HEK293T (cell line): Measurements from ENCODE around the gene RTP5.

Source experiments
- CTCF ChIA-PET: fragments of 350-600 bp; formaldehyde crosslinking; extraction: SDS; loops from one replicate; lab custom pipeline; 2021; ENCODE audit warnings: antibody characterized with exemption, inconsistent platforms; lab: Yijun Ruan, JAX
- POLR2A ChIA-PET: fragments of 350-600 bp; formaldehyde crosslinking; extraction: SDS; loops from one replicate; lab custom pipeline; 2020; ENCODE audit warnings: antibody characterized with exemption, inconsistent platforms; lab: Yijun Ruan, JAX
- DNase-seq: peaks from one replicate; pipeline ENCODE4 v3.0.0; 2012; ENCODE audit warnings: mixed read lengths; ENCODE audit errors: extremely low spot score
- ARNT ChIP-seq: fragments of 450-650 bp; IDR thresholded peaks from 2 replicates; pipeline ENCODE4 v1.6.1; 2017; ENCODE audit warnings: mild to moderate bottlenecking
- BHLHE40 ChIP-seq: fragments of 450-650 bp; IDR thresholded peaks from 2 replicates; pipeline ENCODE4 v1.6.1; 2016; ENCODE audit warnings: mild to moderate bottlenecking, moderate library complexity, borderline replicate concordance
- CTBP1 ChIP-seq: fragments of 450-650 bp; IDR thresholded peaks from 2 replicates; pipeline ENCODE4 v1.6.1; 2016; ENCODE audit warnings: borderline replicate concordance
- ELF4 ChIP-seq: fragments of 450-650 bp; IDR thresholded peaks from 2 replicates; pipeline ENCODE4 v1.6.1; 2017; ENCODE audit warnings: antibody characterized with exemption
- FOXA1 ChIP-seq: fragments of 450-650 bp; IDR thresholded peaks from 2 replicates; pipeline ENCODE4 v1.6.1; 2016; ENCODE audit warnings: mild to moderate bottlenecking
- FOXK2 ChIP-seq: fragments of 450-650 bp; IDR thresholded peaks from 2 replicates; pipeline ENCODE4 v1.6.1; 2016; ENCODE audit warnings: mild to moderate bottlenecking
- FOXM1 ChIP-seq: fragments of 450-650 bp; IDR thresholded peaks from 2 replicates; pipeline ENCODE4 v1.6.1; 2017; ENCODE audit warnings: mild to moderate bottlenecking, borderline replicate concordance
- HDGF ChIP-seq: fragments of 450-650 bp; IDR thresholded peaks from 2 replicates; pipeline ENCODE4 v1.6.1; 2017; ENCODE audit warnings: antibody characterized with exemption, borderline replicate concordance
- L3MBTL2 ChIP-seq: fragments of 450-650 bp; conservative IDR thresholded peaks from 2 replicates; pipeline ENCODE4 v1.6.1; 2016; ENCODE audit warnings: mild to moderate bottlenecking
- LEF1 ChIP-seq: fragments of 450-650 bp; IDR thresholded peaks from 2 replicates; pipeline ENCODE4 v1.6.1; 2017; ENCODE audit warnings: mild to moderate bottlenecking, borderline replicate concordance
- NFRKB ChIP-seq: fragments of 450-650 bp; IDR thresholded peaks from 2 replicates; pipeline ENCODE4 v1.6.1; 2016; ENCODE audit warnings: mild to moderate bottlenecking, moderate library complexity
- SP1 ChIP-seq: fragments of 450-650 bp; IDR thresholded peaks from 2 replicates; pipeline ENCODE4 v1.6.1; 2017
- SUZ12 ChIP-seq: fragments of 450-650 bp; IDR thresholded peaks from 2 replicates; pipeline ENCODE4 v1.6.1; 2016; ENCODE audit warnings: mild to moderate bottlenecking
- TARDBP ChIP-seq: fragments of 450-650 bp; IDR thresholded peaks from 2 replicates; pipeline ENCODE4 v1.6.1; 2016
- ZNF384 ChIP-seq: fragments of 450-650 bp; IDR thresholded peaks from 2 replicates; pipeline ENCODE4 v1.6.1; 2016
- TF ChIP-seq, protein P1 (sequence below): fragments of 450-650 bp; IDR thresholded peaks from 2 replicates; pipeline ENCODE4 v1.6.1; 2016

The RTP5 gene

DNA sequence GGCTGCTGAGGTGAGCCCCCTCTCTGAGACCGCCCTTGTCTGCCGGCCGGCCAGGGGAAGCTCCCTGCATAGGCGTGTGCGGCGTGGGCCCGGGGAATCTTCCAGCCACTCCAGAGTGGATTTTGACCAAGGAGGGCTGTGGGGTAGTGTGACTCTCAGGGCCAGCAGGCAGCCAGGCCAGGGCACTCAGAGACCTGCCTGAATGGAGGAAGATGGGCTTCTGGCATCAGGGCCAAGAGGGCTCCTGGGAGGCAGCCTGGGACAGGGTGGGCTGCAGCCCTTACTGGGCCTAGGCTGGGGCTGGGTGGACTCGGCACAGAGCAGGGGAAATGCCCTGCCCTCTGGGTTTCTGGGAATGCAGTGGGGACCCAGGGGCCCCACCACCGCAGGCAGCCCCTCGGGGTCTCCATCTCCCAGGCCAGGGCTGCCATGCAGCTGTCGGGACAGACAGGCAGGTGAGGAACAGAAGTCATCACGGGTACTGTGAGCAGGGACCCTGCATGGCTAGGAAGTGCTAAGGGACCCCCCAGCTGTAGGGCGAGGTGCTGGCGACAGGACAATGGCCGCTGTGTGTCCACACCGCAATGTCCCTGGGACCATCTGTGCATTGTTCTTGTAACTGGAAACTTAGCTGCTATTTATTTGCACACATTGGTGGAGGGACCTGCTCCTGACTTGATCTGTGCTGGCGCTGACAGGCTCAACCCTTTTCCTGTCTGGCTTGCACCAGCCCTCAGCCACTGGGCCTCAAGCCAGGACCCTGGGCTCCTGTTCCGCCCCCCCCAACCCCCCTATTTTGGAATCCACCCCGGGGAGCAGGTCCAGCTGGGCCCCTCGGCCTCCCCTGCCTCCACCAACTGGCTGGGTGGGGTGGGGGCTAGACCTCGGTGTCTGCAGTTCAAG lies 14.9 kb upstream of the RTP5 start:
- TF ChIP-seq L3MBTL2 (no peak), LEF1 (no peak), SUZ12 (no peak), HDGF (no peak), SP1 (no peak), FOXK2 (no peak), ELF4 (no peak), ZNF384 (no peak), TARDBP (no peak), FOXM1 (no peak), NFRKB (no peak), FOXA1 (no peak), BHLHE40 (no peak)
- TF ChIP-seq, protein P1, sequence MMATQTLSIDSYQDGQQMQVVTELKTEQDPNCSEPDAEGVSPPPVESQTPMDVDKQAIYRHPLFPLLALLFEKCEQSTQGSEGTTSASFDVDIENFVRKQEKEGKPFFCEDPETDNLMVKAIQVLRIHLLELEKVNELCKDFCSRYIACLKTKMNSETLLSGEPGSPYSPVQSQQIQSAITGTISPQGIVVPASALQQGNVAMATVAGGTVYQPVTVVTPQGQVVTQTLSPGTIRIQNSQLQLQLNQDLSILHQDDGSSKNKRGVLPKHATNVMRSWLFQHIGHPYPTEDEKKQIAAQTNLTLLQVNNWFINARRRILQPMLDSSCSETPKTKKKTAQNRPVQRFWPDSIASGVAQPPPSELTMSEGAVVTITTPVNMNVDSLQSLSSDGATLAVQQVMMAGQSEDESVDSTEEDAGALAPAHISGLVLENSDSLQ, result no peak
- ChIA-PET CTCF (no interaction called here), POLR2A (no interaction called here)
- no peak for DNase-seq

DNA sequence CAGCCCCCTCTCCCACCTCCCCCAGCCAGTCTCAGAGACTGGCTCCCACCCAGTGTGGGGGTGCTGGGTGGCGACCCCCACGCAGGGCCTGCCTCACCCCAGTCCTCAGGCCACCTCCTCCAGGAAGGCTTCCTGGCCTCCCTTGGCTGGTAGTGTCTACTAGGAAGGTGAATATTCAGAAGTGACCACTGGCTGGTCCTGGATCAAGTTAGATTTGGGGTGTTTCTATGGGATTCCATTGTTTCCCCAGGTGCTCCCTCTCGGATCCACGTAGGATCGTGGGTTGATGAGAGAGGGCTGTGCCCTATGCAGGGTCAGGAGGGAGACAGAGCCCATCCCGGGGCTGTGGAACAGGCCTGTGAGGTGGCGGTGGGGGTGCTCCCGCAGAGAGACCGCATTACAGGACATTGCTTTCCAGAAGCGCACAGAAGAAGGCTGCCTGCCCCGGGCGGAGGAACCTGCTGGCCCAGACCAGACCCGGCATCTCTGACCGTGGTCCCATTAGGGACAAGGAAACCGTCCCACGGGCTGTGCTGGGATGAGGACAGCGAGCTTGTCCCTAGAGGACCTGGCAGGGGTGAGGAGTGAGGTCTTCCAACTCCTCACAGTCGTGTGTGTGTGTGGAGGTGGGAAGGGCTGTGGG lies 14.2 kb upstream of the RTP5 start:
- TF ChIP-seq NFRKB (no peak), SP1 (no peak), ELF4 (no peak), L3MBTL2 (no peak), BHLHE40 (no peak), ARNT (no peak), CTBP1 (no peak), TARDBP (no peak)
- ChIA-PET CTCF (no interaction called here), POLR2A (no interaction called here)
- DNase-seq, result no peak

DNA sequence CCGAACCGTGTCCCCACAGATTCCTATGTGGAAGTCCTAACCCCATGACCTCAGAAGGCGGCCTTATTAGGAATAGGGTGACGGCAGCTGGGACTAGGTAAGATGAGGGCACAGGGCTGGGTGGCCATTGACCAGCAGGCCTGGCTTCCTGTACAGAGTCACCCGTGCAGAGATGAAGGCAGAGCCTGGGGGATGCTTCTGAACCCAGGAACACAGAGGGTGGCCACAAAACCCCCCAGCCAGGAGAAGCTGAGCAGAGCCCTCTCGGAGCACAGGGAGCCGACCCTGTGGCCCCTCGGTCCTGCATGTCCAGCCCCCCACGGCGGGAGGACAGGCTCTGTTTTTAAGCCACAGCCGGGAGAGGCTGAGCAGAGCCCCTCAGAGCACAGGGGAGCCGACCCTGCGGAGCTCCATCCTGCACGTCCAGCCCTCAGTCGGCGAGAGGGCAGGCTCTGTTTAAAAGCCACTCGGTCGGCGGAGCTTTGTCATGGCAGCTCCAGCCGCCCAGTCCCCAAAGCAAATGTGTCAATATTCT lies 13.6 kb upstream of the RTP5 start:
- CTCF ChIA-PET, result no interaction called here
- POLR2A ChIA-PET, result no interaction called here

DNA sequence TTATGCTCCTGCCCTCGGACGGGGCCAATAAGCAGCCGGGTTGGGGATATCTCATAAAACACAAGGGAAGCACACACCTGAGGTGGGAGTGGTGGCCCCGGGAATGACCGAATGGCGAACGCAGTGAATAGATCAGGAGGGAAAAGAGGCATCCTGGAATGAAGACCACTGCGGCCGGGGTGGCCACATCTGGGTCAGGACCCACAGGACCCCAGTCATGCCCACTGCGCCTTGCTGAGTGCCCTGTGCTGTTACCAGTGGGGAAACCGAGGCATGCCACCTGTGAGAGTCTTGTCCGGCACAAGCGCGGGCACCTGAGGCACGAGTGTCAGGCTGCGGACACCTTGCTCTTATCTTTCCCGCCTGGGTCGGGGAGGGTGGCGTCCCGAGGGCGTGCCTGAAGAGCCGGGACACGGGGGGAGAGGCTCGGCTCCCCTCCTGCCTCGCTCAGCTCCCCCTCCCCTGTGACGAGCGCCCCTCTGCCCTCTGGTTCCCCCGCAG lies 12.4 kb upstream of the RTP5 start:
- CTCF ChIA-PET, result no interaction called here
- no peak for TF ChIP-seq TARDBP
- TF ChIP-seq ZNF384, result no peak
- no peak for TF ChIP-seq HDGF
- TF ChIP-seq LEF1, result no peak
- TF ChIP-seq ELF4, result no peak
- no peak for TF ChIP-seq NFRKB
- TF ChIP-seq, protein P1, result no peak
- POLR2A ChIA-PET, result no interaction called here
- no peak for DNase-seq

More for the DNA sequence above, 13.6 kb upstream of the RTP5 start:
- TF ChIP-seq, protein P1, result no peak
- TF ChIP-seq NFRKB (no peak), TARDBP (no peak), FOXA1 (no peak), FOXM1 (no peak), FOXK2 (no peak), SP1 (no peak)
- no peak for DNase-seq

DNA sequence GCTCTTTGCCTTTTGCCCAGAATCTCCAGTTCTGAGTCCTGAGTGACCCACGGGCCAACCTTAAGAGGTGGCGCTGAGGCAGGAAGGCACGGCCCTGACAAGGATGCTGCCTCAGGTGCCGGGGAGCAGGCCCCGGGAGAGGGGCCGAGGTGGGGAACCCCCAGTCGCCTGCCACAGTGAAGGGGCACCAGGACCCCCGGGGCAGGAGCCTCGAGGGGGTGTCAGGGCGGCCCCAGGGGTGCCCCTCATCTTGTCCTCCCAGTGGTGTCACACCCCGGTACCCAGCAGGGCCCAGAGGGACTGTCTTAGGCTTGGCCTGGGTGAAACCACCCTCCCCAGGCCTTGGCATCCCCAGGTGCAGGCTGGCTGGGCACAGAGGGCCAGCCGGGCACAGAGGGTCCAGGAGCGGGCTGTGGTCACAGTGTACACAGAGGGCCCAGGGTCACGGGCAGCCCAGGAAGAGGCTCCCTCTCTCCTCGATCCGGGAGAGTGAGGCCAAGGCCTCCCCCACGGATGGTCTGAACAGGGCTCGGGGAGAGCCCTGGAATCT lies 11.9 kb upstream of the RTP5 start:
- TF ChIP-seq FOXK2, result no peak
- no peak for TF ChIP-seq ELF4
- no peak for TF ChIP-seq L3MBTL2
- no peak for TF ChIP-seq FOXA1
- no peak for TF ChIP-seq SP1
- no peak for TF ChIP-seq HDGF
- no peak for TF ChIP-seq SUZ12
- TF ChIP-seq ARNT, result no peak
- no peak for TF ChIP-seq BHLHE40
- TF ChIP-seq ZNF384, result no peak
- TF ChIP-seq TARDBP, result no peak
- no peak for TF ChIP-seq LEF1
- no peak for TF ChIP-seq NFRKB
- TF ChIP-seq, protein P1, result no peak
- no peak for TF ChIP-seq CTBP1
- no peak for TF ChIP-seq FOXM1
- ChIA-PET CTCF (no interaction called here), POLR2A (no interaction called here)
- DNase-seq, result no peak
